NCI-H2107 (cell line): ENCODE data around the gene MTREX.

ENCODE experiments used
- DNase-seq: peaks from one replicate; lab custom pipeline; 2025; lab: John Stamatoyannopoulos, UW

MTREX gene

GRCh38 chr5:55324815-55325418 lies 17.1 kb downstream of the MTREX start:
- no peak for DNase-seq

DNA sequence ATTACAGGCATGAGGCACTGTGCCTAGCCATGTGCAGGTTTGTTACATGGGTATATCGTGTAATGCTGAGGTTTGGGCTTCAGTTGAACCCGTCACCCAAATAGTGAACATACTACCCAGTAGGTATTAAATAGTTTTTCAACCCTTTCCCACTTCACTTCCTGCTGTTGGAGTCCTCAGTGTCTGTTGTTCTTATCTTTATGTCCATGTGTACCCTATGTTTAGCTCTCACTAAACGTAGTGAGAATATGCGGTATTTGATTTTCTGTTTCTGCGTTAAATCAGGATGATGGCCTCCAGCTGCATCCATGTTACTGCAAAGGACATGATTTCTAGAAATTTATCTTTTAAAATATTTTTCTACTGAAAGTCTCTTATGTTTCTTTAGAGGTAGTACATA lies 17.8 kb downstream of the MTREX start:
- DNase-seq: no peak

DNA sequence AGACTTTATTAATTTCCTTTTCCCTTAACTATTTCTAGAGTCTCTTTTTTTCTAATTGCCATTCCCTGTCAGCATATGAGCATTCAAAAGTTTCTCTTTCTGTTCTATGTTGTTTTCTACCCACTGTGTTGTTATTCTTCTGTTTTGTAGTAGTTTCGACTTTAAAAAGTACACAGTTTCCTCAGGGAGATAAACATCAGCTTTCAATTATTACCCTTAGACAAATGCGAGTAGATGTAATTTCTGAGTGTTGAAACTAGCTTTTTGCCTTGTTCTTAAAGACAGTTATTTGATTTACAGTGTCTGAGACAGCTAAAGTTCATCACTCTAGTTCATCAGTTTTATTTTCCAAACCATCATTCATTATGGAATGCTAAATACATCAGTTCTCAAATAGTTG lies 19.5 kb downstream of the MTREX start:
- DNase-seq: no peak

DNA sequence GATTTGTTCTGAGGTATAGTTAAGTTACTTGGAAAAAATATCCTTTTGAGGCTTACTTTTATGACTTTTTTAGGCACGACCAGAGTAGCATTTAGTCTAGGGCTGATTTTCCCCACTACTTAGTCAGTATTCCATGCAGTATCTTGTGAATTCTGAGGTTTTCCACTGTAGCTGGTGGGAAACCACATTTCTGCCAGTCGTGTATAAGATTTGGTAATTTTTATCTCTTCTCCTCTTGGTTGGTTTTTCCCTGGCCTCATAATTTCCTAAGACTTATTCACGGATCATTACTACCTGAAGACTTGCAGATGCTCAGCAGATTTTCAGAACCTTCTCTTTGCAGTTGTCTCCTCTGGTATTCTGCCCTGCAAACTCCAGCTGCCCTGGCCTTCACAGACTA lies 23.5 kb downstream of the MTREX start:
- no peak for DNase-seq

DNA sequence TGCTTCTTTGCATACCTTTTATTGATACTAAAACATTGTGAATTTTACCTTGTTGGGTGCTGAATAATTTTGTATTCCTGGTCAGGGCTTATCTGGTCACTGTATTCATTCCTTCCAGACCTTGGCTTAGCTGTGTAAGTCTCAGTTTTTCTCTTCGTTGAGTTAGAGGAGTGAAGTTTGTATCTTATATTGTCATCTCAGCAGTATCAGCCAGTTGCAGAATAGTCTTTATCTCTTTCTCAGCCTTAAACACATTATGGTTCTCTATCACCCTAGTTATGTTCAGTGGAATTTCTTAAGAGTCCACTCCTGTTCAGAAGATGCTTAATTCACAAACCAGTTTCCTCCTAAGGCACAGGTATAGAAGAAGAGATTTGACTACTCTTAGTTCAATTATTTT lies 25.2 kb downstream of the MTREX start:
- DNase-seq: no peak

GRCh38 chr5:55333811-55334210 lies 26.0 kb downstream of the MTREX start:
- DNase-seq: no peak

DNA sequence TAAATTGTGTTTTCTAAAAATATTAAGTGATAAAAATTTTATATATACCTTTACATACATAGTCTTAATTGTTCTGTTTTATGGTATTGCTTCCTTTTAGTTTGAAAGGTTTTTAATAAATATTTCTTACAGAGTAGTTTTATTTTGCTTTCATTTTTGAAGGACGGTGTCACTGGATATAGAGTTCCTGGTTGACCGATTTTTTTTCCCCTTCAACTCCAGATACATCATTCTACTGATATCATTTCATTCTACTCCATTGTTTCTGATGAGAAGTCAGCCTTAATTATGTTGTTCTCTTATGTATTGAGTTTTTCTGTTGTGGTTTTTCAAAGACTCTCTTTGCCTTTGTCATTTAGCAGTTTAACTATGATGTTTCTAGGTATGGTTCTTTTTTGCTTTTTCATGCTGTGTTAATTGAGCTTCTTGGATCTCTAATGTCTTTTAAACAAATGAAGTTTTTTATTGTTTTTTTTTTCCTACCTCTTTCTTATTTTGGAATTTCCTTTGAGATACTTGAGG lies 30.4 kb downstream of the MTREX start:
- no peak for DNase-seq

GRCh38 chr5:55338810-55339243 lies 31.0 kb downstream of the MTREX start:
- no peak for DNase-seq

- no peak for DNase-seq
Measured at GRCh38 chr5:55343107-55343506, 35.3 kb downstream of the MTREX start.

GRCh38 chr5:55343609-55344008 lies 35.8 kb downstream of the MTREX start:
- no peak for DNase-seq

GRCh38 chr5:55344392-55344992 lies 36.7 kb downstream of the MTREX start:
- no peak for DNase-seq

- DNase-seq: no peak
Measured at GRCh38 chr5:55345327-55345726, 37.5 kb downstream of the MTREX start.

- DNase-seq: no peak
Measured at GRCh38 chr5:55347786-55348185, 40.0 kb downstream of the MTREX start.

DNA sequence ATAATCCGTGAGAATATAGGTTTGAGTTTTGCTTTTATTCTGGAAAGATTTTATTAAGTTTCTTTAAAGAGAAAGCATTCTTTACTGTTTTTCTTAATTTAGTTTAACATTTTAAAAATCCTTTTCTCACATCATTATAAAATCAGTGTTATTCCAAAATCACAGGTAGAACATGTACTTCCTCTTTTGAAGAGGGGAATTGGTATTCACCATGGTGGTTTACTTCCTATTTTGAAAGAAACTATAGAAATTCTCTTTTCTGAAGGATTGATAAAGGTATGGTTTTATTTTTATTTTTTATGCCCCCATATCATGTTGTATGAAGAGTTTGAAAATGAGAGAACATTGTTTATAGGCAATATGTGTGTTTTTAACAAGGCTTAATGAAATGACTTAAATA lies 43.0 kb downstream of the MTREX start:
- DNase-seq: no peak

DNA sequence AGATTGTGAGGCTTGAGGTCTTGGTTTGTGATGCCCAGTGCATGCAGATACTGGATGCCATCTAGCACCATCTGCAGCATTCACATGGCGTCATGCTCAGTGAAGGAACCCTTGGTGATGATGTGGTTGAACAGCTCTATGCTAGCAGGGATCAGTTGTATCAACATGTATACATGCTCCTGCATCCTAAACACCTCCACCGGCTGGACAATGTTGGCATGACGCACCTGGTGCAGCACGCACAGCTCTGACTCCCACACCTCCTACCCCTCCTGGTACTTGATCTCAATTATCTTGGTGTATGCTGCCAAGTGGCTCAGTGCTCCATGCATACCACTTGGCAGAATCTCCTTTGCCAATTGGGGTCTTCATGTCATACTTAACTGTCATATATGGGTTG lies 49.1 kb downstream of the MTREX start:
- DNase-seq: no peak

DNA sequence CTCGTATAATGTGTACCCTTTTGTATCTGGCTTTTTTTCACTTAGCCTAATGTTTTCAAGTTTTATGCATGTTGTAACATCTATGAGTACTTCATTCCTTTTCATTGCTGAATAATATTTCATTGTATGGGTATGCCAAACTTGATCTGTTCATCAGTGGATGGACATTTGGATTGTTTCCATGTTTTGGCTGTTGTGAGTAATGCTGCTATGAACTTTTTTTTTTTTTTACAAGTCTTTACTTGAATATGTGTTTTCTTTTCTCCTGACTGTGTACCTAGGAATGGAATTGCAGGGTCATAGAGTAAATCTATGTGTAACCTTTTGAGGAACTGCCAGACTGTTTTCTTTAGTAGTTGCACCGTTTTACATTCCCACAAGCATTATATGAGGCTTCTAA lies 52.4 kb downstream of the MTREX start:
- DNase-seq: no peak

DNA sequence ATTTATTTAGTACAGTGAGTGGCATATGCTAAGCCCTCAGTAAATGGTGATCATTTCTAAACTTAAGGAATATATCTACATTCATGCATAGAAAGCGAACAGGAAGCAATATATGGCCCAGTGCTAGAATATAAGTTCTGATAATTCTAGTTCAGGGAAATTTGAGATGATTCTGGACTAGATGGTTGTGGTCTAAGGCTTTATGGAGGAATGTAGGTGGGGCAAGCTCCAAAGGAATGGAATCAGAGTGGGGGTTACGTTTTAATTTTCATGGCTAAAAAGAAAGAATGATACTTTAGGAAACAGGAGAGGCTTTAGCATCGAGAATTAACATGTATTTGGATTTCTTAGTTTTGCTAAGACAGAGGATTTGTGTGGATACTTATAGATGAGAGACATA lies 56.1 kb downstream of the MTREX start:
- DNase-seq: no peak

DNA sequence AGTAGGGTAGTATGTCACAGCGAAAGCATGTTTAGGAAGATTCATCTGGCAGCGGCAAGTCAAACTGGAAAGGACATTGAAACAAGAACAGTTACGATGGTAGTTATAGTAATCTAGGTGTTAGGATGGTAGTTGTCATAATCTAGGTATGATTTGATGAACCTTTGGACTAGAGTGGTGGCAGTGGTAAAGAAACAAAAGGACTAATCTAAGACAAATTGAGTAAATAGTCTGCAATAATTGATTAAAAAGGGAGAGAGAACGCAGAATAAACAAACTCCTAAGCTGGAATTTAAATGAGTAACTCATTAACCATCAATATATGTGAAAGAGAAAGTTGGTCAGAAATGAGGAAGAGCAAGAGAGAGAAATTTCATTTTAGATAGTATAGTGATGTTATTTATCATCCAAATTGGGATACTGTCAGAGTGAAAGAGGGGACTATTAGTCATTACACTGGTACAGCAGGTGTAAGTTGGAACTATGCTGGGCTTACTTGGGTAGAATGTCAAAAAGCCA lies 56.8 kb downstream of the MTREX start:
- DNase-seq: no peak

DNA sequence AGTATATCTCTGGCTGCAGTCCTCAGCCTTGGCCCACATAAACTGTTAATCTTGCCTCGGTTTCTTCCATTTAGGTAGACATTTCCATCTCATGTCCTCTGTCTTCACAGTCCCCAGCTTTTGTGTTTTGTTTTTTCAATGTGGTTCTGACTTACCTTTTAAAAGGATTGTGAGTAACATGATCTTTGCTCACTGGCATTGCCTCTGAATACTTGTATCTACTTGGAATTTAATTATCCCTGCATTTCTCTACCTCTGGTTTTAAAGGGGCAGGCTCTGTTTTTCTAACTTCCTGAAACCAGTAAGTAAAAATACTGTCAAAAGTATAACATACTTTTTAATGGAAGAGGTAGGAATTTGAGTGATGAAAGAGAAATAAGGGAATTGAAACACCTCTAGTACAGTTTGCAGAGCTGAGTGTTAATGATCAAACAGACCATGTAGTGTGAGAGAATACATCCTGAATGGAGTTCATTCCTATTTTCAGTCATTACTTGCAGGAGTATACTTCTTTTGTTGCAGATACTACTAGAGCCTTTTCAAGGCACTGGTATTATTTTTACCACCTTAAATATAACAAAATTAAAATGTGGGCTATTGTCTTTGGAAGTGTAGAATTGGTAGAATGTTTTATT lies 62.6 kb downstream of the MTREX start:
- no peak for DNase-seq

GRCh38 chr5:55371145-55371544 lies 63.4 kb downstream of the MTREX start:
- no peak for DNase-seq

- DNase-seq: no peak
Measured at GRCh38 chr5:55372130-55372925, 64.5 kb downstream of the MTREX start.

DNA sequence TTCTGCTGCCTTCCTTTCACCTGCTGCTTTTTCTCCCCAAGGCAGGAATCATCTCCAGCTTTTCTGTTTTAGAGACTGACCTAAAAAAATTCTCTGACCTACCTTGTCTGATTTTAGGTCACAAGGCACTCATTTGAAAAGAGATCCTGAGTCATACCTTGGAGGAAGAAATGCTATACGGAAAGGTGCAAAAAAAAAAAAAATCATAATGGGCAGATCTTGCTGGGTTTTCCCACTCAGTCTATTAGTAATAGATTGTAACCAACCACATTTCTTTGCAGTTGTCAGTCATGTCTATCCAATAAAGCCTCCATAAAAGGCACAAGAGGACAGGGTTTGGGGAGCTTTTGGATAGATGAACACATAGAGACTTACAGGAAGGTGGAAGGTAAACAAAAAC lies 70.0 kb downstream of the MTREX start:
- DNase-seq: no peak

DNA sequence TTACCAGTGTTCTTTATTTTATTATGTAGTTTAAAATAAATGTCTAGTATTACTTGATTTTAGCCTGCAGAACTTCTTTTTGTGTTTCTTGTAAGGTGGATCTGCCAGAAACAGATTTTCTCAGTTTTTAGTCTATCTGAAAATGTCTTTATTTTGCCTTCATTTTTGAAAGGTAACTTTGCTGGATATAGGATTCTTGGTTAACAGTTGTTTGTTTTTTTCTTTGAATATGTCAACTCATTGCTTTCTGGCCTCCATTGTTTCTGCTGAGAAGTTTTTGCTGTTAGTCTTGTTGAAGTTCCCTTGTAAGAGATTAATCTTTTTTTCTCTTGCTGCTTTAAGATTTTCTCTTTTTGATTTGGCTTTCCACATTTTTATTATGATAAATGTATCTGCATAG lies 75.5 kb downstream of the MTREX start:
- DNase-seq: no peak
